ENCODE results near the gene PDX1.

DNA sequence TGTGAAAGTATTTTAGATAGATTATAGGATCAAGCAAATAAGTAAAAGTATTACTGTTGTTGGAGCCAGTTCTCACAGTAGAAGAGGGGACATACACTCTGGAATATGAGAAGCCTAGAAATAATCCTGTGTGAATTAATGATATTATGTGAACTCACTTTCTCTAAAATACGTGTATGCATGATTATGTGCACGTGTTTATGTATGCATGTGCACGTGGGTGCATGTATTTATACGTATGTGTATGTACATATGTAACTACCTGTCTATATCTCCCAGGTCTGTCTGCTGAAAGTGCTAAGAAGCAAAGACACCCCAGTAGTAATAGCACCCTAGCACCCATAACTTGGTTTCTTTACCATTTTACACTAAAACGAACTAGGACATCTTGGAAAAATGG, 41.5 kb upstream of the PDX1 start:
- TF ChIP-seq, protein P1, sequence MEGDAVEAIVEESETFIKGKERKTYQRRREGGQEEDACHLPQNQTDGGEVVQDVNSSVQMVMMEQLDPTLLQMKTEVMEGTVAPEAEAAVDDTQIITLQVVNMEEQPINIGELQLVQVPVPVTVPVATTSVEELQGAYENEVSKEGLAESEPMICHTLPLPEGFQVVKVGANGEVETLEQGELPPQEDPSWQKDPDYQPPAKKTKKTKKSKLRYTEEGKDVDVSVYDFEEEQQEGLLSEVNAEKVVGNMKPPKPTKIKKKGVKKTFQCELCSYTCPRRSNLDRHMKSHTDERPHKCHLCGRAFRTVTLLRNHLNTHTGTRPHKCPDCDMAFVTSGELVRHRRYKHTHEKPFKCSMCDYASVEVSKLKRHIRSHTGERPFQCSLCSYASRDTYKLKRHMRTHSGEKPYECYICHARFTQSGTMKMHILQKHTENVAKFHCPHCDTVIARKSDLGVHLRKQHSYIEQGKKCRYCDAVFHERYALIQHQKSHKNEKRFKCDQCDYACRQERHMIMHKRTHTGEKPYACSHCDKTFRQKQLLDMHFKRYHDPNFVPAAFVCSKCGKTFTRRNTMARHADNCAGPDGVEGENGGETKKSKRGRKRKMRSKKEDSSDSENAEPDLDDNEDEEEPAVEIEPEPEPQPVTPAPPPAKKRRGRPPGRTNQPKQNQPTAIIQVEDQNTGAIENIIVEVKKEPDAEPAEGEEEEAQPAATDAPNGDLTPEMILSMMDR (IDR thresholded peaks at IDR 0.05): no peak
- TF ChIP-seq POLR2A (IDR thresholded peaks at IDR 0.05): no peak
